D341Med (cell line): ENCODE data around the gene RTP3.

Experiments used
- DNase-seq: peaks from one replicate; pipeline ENCODE4 v3.0.0; 2012; ENCODE audit warnings: low spot score

The RTP3 gene

DNA sequence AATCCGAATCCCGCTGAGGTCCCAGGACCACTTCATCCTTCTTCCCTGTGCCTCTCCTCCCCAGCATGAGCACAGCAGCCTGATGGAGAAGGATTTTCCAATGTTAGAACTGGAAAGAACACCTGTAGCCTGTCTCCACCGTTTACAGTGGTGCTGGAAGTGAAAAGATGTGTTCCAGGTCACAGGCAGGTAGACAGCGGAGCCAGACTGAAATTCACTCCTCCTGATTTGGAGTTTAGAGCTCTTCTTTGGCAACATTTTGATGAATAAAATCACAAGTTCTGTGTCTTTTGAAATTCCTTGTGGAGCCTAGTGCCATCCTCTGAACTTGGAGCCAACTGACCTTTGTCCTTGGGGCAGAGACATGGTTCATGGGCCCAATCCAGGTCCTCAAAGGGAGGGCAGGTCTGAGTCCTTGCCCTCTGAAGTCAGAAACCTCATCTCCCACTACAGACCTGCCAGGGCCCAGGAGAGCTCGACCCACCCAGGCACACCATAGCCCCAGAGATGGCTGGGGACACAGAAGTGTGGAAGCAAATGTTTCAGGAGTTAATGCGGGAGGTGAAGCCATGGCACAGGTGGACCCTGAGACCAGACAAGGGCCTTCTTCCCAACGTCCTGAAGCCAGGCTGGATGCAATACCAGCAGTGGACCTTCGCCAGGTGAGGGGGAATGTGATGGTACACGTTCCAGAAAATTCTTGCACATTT, at the start of gene RTP3:
RTP3 (plus strand) TSS at position 421 of the 710 bp plus-strand sequence; CDS start at position 508, 87 bp downstream.
- DNase-seq, result no peak

DNA sequence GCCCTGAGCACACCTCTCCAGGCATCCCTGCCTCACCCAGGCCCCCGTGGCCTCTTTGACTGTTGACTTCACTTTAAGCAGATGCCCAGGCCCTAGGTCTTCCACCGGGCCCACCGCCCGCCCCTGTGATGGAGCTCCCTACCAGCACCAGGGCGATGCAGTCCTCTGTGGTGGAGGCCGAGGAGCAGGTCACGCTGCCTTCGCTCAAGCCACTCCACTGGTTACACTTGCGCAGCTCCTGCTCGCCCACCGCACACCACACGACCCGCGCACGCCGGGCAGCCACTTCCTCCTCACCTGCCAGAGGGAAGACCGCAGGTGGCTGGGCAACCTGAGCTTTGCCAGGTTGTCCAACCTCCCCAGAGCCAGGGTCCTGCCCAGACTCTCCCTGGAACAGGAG, 49.1 kb upstream of the RTP3 start:
- no peak for DNase-seq

DNA sequence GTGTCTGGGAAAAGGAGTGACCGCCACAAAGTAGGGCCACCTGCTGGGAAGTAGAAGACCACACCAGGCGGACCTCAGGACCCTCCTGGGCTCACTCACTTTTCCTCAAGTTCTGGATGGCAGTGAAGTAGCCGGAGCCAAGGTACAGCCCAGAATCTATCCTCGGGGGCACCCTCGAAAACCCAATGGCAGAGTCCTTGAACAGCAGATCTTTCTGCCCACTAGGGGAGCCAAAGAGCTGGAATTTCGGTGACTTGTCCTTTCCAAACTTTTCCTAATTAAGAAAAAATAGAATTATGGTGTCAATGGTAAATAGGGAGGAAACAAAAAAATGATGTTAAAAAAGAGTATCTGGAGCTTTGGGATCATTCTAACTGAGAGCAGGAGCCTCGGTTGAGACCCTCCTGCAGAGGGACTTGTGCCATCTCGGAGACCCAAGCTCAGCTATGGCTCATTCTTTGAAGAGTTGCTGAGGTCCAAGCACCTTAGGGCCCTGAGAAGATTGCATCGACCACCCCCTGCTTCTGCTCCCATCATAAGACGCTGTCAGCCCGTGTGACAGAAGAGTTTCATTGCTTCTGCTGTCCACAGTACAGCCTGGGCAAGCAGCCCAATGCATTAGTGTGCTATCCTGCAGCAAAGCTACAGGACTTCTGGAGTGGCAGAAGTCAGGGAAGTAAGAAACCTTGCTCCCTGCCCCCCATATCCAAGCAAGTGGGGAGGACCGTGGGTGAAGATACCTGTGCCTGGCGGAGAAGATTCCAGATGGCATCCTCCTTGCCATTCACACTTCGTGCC, 47.8 kb upstream of the RTP3 start:
- no peak for DNase-seq

DNA sequence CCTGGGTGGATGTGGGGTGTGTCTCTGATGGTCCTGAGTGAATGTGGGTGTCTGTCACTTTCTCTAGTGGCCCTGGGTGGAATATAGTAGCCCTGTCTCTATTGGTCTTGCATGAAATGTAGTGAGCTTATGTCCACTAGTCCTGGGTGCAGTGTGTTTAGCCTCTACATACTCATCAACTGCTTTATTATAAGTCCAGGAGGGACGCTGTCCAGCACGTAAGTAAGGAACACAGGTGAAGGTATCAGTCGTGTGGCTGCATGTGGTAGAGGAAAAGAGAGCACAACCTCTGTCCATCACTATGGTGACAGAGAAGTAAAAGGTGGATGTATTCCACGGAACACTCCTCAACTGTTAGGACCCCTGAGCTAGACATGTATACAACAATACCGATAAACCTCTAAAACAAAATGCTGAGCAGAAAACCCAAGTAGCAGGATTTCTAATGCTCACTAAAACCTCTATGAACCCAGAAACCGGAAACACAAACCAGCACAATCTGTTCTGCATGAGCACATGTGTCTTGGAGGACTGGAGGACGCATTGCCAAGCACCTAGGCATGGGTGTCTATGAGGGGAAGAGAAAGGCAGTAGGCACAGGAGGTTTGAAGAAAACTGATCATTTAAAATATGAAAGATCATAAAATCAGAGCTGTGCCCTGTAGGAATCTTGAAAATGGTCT, 44.1 kb upstream of the RTP3 start:
- DNase-seq, result no peak

DNA sequence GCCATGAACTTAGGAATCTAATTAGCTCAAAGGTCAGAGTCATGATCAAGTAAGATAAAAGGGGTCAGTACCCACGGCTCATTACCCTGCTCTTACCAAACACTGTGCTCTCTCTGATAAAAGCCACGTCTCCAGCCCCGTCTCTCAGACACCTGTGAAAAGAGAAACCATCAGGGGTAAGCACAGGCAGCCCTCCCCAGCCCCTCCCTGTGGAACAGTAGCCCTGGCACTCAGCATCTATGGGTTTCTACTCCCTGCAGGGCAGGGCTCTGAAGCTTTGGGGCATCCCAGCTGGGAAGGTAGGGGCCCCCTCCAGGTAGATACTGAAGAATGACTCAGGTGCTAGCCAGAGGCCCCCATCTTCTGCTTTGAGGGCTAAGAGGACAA, 43.6 kb upstream of the RTP3 start:
- no peak for DNase-seq

DNA sequence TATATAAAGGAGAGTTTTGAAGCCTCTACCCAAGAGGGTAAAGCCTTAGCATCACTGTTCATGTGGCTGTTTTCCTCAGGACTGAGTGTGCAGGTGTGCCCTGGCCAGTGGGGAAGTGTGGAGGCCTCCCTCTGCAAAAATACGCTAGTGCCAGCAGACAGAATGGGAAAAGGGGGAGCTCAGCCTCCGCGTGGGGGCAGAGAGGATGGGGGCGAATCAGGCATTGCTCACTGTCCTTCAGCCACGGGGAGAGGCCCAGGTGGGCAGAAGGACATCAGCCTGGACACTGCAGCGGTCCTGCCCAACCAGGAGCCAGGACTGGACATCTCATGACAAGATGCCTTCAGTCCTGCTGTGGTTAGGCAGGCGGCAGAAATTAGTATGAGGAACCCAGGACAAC, 43.2 kb upstream of the RTP3 start:
- DNase-seq, result no peak

DNA sequence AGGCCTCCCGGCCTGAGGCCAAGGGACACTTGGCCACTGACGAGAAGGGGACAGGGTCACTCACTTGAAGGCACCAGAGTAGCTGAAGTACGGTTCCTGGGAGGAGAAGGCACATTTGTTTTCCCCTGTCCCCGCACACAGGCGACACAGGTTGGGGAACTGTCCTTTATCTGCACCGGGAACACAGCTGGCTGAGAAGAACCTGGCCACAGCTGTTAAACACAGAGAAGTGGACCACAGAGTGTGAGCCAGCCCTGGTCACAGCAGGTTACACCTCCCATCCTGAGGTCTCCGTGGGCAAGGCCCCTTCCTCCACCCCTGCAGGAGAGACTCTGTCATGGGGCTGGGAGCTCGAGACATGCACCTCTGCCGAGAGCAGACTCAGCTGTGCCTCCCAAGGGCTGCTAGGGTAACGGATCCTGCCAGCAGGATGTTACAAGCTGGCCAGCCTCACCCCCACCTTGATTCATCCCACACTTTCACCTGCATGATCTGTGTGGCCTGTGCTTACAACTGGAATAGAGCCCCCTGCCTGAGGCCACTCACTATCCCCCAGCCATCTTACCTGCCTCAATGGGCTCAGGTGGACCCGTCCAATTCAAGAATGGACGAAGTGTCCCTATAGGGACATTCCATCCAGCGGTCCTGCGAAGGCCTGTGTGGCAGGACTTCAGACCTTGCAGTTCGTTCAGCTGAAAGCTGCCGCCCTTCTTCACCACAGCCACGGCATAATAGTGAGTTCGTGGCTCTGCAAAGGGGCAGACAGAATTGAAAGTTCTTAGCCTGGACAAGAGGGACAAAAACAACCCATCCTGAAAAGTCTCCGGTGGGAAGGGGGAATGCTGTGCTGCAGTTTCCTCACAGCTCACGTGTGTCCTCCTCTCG, 42.3 kb upstream of the RTP3 start:
- DNase-seq, result no peak

DNA sequence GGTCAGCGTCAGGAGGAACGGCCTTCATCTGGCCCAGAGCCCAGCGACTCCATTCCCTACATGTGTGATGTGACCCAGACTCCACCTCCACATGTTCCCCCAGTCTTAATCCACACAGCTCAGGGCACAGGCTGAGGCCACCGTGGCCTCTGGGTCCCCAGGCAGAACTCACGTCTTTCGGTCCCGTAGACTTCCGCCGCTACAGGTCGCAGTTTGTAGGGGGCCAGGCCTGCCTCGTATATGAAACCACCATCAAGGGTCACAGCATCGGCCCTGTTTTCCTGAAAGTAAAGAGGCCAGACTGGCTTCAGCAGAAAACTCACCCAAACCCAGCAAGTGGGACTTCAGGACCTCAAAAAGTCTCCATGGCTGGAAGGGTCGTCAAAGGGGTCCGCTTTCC, 41.7 kb upstream of the RTP3 start:
- DNase-seq, result no peak

DNA sequence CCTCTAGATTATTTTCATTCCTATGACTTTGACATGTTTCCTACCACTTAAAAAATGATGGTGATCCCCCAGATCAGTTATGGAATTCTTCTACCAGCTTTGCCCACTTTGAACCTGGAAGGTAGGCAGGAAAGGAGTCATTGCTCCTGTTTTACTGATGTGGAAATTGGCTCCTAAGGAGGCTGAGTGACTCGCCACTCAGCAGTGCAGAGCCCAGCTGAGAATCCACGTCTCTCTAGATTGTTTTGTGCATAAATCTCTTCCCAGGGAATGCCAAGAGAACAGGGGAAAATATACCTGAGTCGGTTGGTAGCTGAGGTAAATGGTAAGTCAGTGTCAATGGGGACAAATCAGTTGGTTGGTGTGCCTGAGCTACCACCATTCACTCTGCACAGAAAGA, 37.7 kb upstream of the RTP3 start:
- no peak for DNase-seq

DNA sequence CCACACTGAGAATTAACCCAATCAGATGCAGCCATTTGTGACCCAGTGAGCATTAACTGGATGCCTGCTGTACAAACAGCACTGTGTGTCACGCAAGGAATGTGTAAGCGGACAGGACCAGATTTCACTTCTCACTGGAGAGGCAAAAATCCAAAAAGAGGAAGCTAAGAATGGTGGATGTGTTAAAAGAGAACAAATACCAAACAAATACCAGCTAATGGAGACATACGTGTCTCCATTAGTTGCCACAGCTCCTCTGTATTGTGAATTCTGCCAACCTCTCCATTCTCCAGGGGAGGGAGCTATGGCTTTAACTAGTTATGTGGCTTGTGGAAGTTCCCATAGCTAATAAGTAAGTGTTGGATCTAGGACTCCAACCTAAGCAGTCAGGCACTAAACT, 35.7 kb upstream of the RTP3 start:
- DNase-seq, result no peak

DNA sequence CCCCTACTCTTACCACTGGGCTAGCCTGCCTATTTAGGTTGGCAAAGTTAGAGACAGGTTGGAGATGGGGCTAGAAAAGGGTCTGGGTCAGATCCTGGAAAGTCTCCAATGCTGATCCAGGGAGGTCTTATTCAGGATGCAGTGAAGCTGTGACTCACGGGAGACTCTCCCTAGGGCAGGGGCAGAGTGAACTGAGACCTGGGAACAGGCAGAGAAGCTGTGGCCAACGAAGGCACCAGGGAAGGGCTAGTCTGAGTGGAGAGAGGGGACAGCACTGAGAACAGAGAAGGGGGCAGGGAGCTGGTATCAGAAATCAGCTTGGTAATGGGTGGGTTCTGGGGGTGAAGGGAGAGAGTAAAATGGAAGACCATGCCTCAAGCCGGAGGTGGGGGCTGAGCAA, 35.3 kb upstream of the RTP3 start:
- DNase-seq, result no peak

DNA sequence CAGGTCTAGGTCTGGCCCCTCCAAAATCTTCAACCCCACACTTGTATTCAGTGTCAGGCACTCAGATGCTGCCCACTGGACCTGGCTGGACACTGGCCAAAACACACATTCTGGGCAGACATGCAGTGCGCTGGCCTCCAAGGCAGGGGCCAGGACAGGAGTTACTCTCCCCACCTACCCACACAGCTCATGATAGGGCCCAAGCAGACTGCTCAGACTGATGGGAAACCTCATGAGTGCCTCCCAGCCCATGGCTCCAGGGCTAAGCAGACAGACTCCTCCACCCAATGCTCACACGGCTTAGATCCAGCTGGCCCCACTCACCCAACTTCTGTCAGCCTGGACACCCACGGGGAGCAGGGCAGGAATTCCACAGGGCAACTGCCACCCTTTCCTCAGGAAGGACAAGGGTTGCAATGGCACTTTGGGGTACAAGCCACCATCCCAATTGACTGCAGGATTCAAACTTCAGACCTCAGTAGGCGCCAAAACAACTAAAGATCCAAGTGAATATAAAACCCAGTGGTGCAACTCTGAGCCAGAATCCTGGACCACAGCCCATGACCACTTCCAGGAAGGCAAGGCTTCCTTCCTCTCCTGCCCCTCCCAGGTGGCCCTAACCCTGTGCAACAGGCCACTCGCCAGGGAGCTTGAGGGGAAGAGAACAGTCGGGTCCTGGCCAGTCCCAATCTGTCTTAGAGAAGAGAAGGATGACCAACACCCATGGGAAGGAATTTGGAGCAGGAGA, 34.5 kb upstream of the RTP3 start:
- no peak for DNase-seq

DNA sequence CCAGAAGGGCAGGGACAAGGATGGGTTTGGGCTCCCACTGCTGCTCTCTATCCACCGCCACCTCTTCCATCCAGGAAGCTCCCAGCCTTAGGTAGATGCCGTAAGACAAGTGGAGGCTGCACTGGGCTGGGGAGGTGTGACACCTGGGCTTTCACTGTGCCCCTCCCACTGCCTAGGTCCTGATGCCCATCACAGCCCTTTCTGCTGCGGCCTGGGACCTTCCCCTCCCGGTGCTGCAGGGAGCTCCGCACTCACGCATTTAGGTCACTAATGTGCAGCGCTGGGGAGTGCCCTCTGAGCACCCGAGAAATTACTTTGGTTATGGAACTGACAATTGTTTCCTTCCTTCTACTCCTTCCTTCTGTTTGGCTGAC, 33.9 kb upstream of the RTP3 start:
- no peak for DNase-seq

DNA sequence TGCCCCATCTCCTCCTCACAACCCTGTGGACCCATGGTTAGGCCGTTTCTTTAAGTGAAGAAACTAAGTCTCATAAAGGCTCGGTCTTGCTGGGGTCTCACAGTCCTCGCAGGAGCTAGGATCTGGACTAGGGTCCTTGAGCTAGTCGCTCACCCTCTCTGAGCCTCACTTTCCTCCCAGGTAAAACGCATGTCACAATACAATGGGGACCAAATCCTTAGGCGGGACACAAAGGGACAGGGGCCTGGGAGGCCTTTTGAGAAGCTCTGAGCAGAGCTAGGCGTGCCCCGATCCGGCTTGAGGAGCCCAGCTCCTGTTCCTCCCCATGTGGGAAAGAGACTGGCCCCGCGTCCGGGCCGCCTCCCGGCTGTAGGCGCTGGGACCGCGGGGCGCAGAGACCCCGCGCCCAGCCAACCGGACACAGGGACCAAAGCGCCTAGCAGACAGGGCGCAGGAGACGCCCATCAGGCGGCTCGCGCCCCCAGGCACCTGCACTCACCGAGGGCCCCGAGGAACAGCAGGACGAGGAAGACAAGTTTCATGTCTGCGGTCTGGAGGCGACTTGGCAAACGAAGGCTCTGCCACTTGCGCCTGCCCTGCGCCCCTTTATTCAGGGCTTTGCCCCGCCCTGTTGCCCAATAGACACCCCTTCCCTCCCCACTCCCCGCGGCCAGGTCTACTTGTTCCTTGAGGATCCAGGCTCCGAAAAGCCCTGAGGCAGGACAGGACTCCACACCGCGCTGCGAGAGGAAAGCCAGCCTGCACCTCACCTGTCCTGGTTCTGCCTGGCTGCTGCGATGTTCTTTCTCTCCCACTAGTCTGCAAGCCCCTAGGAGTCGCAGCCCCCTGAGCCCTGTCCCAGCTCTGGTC, 33.2 kb upstream of the RTP3 start, which contains the start of gene LTF:
LTF (minus strand) TSS at position 580 of the 870 bp plus-strand sequence; CDS start at position 542, 38 bp downstream.
- no peak for DNase-seq

DNA sequence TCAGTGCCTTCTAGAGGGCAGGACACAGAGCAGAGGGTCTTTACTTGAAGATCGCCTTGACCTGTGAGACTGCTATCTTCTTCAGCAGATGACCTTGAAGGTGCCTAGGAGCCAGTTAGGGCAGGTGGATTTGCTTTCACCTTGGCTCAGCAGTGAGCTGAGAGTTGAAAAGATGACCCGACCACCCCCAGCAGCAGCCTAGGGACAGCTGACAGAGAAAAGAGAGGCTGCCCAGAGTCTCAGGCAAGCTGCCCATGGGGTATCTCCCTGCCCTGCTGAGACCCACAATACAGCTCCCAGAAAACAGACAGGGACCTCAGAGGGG, 32.6 kb upstream of the RTP3 start:
- no peak for DNase-seq

DNA sequence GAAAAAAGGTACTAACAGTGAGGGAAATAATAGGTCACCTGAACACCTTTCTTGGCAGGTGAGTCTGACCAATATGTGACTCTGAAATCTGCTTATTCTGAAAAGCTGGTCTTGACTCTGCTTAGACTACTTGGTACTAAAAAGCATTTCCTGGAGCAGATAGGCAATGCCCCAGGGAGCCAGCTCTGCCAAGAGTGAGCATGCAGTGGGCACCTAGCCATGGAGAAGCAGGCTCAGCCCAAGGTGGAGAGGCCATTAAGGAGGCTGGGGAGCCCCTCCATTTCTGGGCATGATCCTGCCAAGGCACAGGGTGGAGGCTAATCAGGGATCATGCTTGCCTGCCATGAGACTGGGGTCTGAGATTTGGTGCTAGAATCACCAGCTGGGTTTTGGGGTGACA, 31.5 kb upstream of the RTP3 start:
- no peak for DNase-seq

DNA sequence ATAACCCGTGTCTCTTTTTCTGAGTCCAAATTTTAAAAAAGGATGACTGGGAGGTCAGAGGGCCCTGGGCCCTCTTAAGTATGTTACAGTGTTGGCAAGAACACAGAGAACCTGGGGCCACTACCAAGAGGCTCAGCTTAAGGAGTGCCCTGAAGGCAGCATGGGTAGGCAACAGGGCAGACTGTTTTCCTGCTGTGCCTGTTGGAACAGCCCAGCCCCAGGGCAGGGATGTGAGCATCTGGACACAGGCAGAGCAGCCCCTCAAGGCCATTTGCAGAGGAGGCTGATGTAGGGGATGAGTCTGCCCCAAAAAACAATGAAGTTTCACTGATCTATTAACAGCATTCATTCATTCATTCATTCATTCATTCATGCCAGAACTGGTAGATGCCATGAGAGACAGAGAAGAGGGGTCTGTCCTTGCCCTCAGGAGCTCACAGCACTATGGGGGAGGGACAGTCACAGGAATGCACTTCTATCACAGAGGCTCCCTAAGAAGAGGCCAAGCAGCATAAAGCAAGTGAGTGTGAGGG, 30.8 kb upstream of the RTP3 start:
- no peak for DNase-seq

DNA sequence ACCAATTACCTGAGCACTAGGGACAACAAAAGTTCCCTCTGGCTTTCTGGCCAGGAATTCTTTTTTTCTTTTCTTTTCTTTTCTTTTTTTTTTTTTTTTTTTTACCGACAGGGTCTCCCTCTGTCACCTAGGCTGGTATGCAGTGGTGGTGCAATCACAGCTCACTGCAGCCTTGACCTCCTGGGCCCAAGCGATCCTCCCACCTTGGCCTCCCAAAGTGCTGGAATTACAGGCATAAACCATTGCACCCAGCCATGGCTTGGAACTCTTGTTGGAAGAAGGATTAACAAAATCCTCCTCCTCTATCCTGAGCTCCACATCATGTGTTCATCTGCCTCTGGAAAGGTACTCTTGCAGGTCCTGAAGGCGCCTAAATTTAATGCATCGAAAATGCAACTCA, 30.2 kb upstream of the RTP3 start:
- DNase-seq, result no peak

DNA sequence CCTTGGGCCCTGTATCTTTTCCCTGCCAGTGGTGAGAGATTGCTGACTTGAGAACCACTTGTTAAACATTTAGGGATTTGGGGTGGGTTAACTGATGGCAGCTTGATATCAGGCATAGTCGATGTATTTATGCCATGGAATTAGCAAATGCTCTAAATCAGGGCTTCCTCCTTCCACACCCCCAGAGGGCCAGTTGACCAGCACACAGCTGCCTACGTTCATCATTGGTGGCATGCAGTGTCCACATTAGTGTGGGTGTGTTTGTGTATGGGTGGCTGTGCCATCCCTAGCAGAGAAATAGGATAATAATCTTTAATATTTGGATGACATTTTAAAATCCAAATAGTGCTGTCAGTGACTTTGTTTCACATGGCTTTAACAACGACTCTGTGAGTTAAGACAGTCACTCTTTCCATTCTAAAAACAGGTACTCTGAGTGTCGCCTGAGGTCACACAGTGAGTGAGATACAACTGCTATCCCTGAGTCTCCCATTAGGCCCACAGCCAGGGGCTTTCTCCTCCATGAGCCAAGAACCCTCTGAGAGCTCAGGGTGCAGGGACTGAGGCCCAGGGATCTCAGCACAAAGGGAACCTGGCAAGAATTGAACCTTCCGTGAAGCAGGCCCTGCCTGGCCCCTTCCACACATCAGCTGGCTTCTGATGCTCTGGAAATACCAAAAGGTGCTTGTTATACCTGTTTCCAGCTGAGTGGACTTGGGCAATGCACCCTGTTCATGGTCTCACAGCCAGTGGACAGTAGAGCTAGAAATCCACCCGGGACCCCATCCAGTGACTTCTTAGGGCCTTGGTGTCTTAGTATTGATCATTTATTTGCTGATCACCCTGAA, 28.8 kb upstream of the RTP3 start:
- DNase-seq, result no peak
